HepG2 (cell line): ENCODE results near the gene TXNIP. TPM values are rescaled to one million over a fixed set of nuclear protein-coding genes. Genes with fewer than 3 reads are reported as not detected.

ENCODE experiments used
- ARHGAP35 ChIP-seq: sonication (generic); formaldehyde crosslinking; IDR thresholded peaks from 2 replicates; pipeline ENCODE4 v1.9.0; 2022; ENCODE audit warnings: mild to moderate bottlenecking, inconsistent platforms, moderate library complexity, missing genetic modification reagents, borderline replicate concordance
- BCL6 ChIP-seq: IDR thresholded peaks from 2 replicates; pipeline ENCODE4 v1.6.1; 2016; ENCODE audit warnings: missing genetic modification reagents, missing compliant biosample characterization
- IKZF1 ChIP-seq: fragments of 450-650 bp; IDR thresholded peaks from 2 replicates; pipeline ENCODE4 v1.7.1; 2016
- JUN ChIP-seq: sonication (generic); formaldehyde crosslinking; IDR thresholded peaks from 2 replicates; pipeline ENCODE4 v1.4.0; 2020; ENCODE audit warnings: mild to moderate bottlenecking, missing genetic modification reagents
- NCOA1 ChIP-seq: sonication (generic); formaldehyde crosslinking; IDR thresholded peaks from 2 replicates; pipeline ENCODE4 v1.9.0; 2021; ENCODE audit warnings: missing genetic modification reagents
- NCOA2 ChIP-seq: sonication (generic); formaldehyde crosslinking; IDR thresholded peaks from 2 replicates; pipeline ENCODE4 v1.8.0; 2022; ENCODE audit warnings: inconsistent platforms
- PHF5A ChIP-seq: IDR thresholded peaks from one replicate; pipeline ENCODE4 v1.6.1; 2018; ENCODE audit warnings: low read depth, missing genetic modification reagents; ENCODE audit not compliant: unreplicated experiment
- RXRB ChIP-seq: IDR thresholded peaks from 2 replicates; pipeline ENCODE4 v1.6.1; 2016; ENCODE audit warnings: borderline replicate concordance, missing genetic modification reagents, missing compliant biosample characterization
- SNAPC2 ChIP-seq: sonication (generic); formaldehyde crosslinking; IDR thresholded peaks from 2 replicates; pipeline ENCODE4 v1.8.1; 2022; ENCODE audit warnings: mild to moderate bottlenecking, missing genetic modification reagents
- SP5 ChIP-seq: IDR thresholded peaks from 2 replicates; pipeline ENCODE4 v1.6.1; 2016; ENCODE audit warnings: low read depth, borderline replicate concordance
- STAG1 ChIP-seq: sonication (generic); formaldehyde crosslinking; IDR thresholded peaks from 2 replicates; pipeline ENCODE4 v1.4.0; 2020; ENCODE audit warnings: missing genetic modification reagents
- STAT5B ChIP-seq: sonication (generic); formaldehyde crosslinking; IDR thresholded peaks from 2 replicates; pipeline ENCODE4 v1.4.0; 2020; ENCODE audit warnings: missing genetic modification reagents
- YY1 ChIP-seq: IDR thresholded peaks from 2 replicates; pipeline ENCODE4 v1.6.1; 2011; ENCODE audit warnings: low read length, low read depth, moderate library complexity, mild to moderate bottlenecking; ENCODE audit not compliant: insufficient read depth, insufficient replicate concordance
- ZFP62 ChIP-seq: sonication (generic); formaldehyde crosslinking; IDR thresholded peaks from 2 replicates; pipeline ENCODE4 v1.4.0; 2020; ENCODE audit warnings: missing genetic modification reagents
- ZIK1 ChIP-seq: sonication (generic); formaldehyde crosslinking; IDR thresholded peaks from 2 replicates; pipeline ENCODE4 v1.5.0; 2020; ENCODE audit warnings: mild to moderate bottlenecking, low read depth, missing genetic modification reagents, borderline replicate concordance
- ZNF235 ChIP-seq: sonication (generic); formaldehyde crosslinking; IDR thresholded peaks from 2 replicates; pipeline ENCODE4 v1.8.1; 2023; ENCODE audit warnings: mild to moderate bottlenecking, missing genetic modification reagents, borderline replicate concordance
- ZNF468 ChIP-seq: sonication (generic); formaldehyde crosslinking; IDR thresholded peaks from 2 replicates; pipeline ENCODE4 v1.8.0; 2022; ENCODE audit warnings: mild to moderate bottlenecking, moderate library complexity, missing genetic modification reagents
- ZNF749 ChIP-seq: sonication (generic); formaldehyde crosslinking; IDR thresholded peaks from 2 replicates; pipeline ENCODE4 v1.8.0; 2022; ENCODE audit warnings: mild to moderate bottlenecking, missing genetic modification reagents, moderate library complexity, borderline replicate concordance
- ZSCAN21 ChIP-seq: sonication (generic); formaldehyde crosslinking; IDR thresholded peaks from 2 replicates; pipeline ENCODE4 v1.8.0; 2022; ENCODE audit warnings: mild to moderate bottlenecking, missing genetic modification reagents, moderate library complexity, borderline replicate concordance
- ZSCAN22 ChIP-seq: sonication (generic); formaldehyde crosslinking; IDR thresholded peaks from 2 replicates; pipeline ENCODE4 v1.4.0; 2020; ENCODE audit warnings: mild to moderate bottlenecking, missing genetic modification reagents
- polyA plus RNA-seq, 8 experiments: library from polyadenylated mRNA; depleted of rRNA in 3 of 8; stranded (reverse) in 7 of 8; unstranded in 1 of 8; fragments of >200 nt; fragmentation: Illumina TruSeq in 4 of 8; extraction: Trizol in 4 of 8; gene quantifications; 2 replicates each; pipeline versions ENCODE4 v1.2.1 to v1.2.3, GENCODE V29; 2011 to 2016; ENCODE audit warnings: low read depth in 4 of 8, missing spikeins in 1 of 8, mixed read lengths in 1 of 8; ENCODE audit not compliant: insufficient read depth in 1 of 8
- total RNA-seq, 5 experiments: library from RNA; depleted of rRNA; stranded (reverse); fragments of >200 nt; fragmentation: Illumina TruSeq; extraction: Trizol; gene quantifications; 2 replicates each; pipeline ENCODE4 v1.2.3, GENCODE V29; 2016; ENCODE audit warnings: low read depth in 1 of 5
- TF ChIP-seq, protein P1 (sequence below): sonication (generic); formaldehyde crosslinking; IDR thresholded peaks from 2 replicates; pipeline ENCODE4 v1.4.0; 2020; ENCODE audit warnings: missing genetic modification reagents, borderline replicate concordance
- TF ChIP-seq, protein P2 (sequence below): sonication (generic); formaldehyde crosslinking; IDR thresholded peaks from 2 replicates; pipeline ENCODE4 v1.9.0; 2021; ENCODE audit warnings: mild to moderate bottlenecking, missing genetic modification reagents

Gene TXNIP
- total and polyA plus RNA-seq, 2 of the 13 experiments (the other 11 are each of a cell fraction or from before 2014, with no cell fraction given): 24.4 to 237 TPM

DNA sequence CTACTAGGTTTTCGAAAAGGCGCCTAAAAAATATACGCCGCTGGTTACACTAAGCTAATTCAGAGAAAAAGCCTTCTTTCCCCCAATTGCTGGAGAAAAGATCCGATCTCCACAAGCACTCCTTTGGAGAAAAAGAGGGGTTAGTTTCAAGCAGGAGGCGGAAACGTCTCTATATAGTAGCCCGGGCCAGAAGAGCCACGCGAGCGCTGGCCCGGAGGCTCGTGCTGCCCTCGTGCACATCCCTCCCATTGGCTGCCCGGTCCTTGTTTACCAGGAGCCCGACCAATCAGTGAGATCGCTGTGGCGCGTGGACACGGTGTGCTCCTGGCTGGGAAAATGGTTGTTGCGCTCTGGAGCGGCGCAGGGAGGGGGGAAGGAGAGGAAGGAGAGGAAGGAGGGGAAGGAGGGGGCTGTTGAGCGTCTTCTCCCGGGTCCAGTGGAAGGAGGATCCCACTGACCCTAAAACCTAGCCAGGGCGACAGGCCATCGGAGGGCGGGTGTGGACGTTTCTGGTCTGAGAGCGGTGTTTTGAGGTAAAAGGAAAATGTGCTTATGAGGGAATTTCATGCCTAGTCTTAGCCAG, at the start of gene TXNIP (continued):
- TF ChIP-seq ZNF749 (CRISPR knock-in tag) (peak; percentile 95), PHF5A (CRISPR knock-in tag) (peak; percentile 89), JUN (CRISPR knock-in tag) (peak; percentile 83; the same call in 1 of the 2 replicates), YY1 (peak; percentile 89), ZSCAN22 (no peak), STAT5B (CRISPR knock-in tag) (no peak), ZNF235 (CRISPR knock-in tag) (no peak), ZIK1 (peak; percentile 46; the same call in 1 of the 2 replicates), RXRB (CRISPR knock-in tag) (peak; percentile 89), ZFP62 (no peak), IKZF1 (no peak), NCOA2 (CRISPR knock-in tag) (peak; percentile 94), BCL6 (peak; percentile 72), NCOA1 (CRISPR knock-in tag) (peak; percentile 99), STAG1 (CRISPR knock-in tag) (no peak), ZSCAN21 (CRISPR knock-in tag) (peak; percentile 37), SNAPC2 (CRISPR knock-in tag) (peak; percentile 98), SP5 (CRISPR knock-in tag) (peak; percentile 48; the same call in 1 of the 2 replicates), ZNF468 (no peak), ARHGAP35 (CRISPR knock-in tag) (peak; percentile 66; the same call in 1 of the 2 replicates)
- TF ChIP-seq, protein P1, sequence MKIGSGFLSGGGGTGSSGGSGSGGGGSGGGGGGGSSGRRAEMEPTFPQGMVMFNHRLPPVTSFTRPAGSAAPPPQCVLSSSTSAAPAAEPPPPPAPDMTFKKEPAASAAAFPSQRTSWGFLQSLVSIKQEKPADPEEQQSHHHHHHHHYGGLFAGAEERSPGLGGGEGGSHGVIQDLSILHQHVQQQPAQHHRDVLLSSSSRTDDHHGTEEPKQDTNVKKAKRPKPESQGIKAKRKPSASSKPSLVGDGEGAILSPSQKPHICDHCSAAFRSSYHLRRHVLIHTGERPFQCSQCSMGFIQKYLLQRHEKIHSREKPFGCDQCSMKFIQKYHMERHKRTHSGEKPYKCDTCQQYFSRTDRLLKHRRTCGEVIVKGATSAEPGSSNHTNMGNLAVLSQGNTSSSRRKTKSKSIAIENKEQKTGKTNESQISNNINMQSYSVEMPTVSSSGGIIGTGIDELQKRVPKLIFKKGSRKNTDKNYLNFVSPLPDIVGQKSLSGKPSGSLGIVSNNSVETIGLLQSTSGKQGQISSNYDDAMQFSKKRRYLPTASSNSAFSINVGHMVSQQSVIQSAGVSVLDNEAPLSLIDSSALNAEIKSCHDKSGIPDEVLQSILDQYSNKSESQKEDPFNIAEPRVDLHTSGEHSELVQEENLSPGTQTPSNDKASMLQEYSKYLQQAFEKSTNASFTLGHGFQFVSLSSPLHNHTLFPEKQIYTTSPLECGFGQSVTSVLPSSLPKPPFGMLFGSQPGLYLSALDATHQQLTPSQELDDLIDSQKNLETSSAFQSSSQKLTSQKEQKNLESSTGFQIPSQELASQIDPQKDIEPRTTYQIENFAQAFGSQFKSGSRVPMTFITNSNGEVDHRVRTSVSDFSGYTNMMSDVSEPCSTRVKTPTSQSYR: peak; percentile 78
- TF ChIP-seq, protein P2, sequence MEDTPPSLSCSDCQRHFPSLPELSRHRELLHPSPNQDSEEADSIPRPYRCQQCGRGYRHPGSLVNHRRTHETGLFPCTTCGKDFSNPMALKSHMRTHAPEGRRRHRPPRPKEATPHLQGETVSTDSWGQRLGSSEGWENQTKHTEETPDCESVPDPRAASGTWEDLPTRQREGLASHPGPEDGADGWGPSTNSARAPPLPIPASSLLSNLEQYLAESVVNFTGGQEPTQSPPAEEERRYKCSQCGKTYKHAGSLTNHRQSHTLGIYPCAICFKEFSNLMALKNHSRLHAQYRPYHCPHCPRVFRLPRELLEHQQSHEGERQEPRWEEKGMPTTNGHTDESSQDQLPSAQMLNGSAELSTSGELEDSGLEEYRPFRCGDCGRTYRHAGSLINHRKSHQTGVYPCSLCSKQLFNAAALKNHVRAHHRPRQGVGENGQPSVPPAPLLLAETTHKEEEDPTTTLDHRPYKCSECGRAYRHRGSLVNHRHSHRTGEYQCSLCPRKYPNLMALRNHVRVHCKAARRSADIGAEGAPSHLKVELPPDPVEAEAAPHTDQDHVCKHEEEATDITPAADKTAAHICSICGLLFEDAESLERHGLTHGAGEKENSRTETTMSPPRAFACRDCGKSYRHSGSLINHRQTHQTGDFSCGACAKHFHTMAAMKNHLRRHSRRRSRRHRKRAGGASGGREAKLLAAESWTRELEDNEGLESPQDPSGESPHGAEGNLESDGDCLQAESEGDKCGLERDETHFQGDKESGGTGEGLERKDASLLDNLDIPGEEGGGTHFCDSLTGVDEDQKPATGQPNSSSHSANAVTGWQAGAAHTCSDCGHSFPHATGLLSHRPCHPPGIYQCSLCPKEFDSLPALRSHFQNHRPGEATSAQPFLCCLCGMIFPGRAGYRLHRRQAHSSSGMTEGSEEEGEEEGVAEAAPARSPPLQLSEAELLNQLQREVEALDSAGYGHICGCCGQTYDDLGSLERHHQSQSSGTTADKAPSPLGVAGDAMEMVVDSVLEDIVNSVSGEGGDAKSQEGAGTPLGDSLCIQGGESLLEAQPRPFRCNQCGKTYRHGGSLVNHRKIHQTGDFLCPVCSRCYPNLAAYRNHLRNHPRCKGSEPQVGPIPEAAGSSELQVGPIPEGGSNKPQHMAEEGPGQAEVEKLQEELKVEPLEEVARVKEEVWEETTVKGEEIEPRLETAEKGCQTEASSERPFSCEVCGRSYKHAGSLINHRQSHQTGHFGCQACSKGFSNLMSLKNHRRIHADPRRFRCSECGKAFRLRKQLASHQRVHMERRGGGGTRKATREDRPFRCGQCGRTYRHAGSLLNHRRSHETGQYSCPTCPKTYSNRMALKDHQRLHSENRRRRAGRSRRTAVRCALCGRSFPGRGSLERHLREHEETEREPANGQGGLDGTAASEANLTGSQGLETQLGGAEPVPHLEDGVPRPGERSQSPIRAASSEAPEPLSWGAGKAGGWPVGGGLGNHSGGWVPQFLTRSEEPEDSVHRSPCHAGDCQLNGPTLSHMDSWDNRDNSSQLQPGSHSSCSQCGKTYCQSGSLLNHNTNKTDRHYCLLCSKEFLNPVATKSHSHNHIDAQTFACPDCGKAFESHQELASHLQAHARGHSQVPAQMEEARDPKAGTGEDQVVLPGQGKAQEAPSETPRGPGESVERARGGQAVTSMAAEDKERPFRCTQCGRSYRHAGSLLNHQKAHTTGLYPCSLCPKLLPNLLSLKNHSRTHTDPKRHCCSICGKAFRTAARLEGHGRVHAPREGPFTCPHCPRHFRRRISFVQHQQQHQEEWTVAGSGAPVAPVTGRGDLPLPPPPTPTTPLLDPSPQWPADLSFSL: no peak
